Osteocyte (in vitro differentiated cells): Measurements from ENCODE around the gene TRIM25. TPM values are rescaled to one million over a fixed set of nuclear protein-coding genes. Genes with fewer than 3 reads are reported as not detected.
A peak's percentile ranks its signal among the peaks of the same experiment; 100 is the strongest.

Experiments used
- DNase-seq: peaks from one replicate; pipeline ENCODE4 v3.0.0; 2021; ENCODE audit warnings: mixed read lengths; ENCODE audit not compliant: unreplicated experiment; ENCODE audit errors: extremely low spot score
- H3K27ac Mint-ChIP-seq: one replicate; pipeline ENCODE4 v1.8.0; 2021; ENCODE audit warnings: mild to moderate bottlenecking, mixed read lengths; ENCODE audit not compliant: unreplicated experiment
- H3K27me3 Mint-ChIP-seq: one replicate; pipeline ENCODE4 v1.8.0; 2021; ENCODE audit warnings: mixed read lengths; ENCODE audit not compliant: unreplicated experiment
- H3K36me3 Mint-ChIP-seq: one replicate; pipeline ENCODE4 v1.8.0; 2021; ENCODE audit warnings: mixed read lengths; ENCODE audit not compliant: unreplicated experiment
- H3K4me1 Mint-ChIP-seq: one replicate; pipeline ENCODE4 v1.8.0; 2021; ENCODE audit warnings: mixed read lengths; ENCODE audit not compliant: unreplicated experiment
- H3K4me3 Mint-ChIP-seq: one replicate; pipeline ENCODE4 v1.8.0; 2021; ENCODE audit warnings: mild to moderate bottlenecking, moderate library complexity, mixed read lengths; ENCODE audit not compliant: unreplicated experiment
- H3K9me3 Mint-ChIP-seq: one replicate; pipeline ENCODE4 v1.8.0; 2021; ENCODE audit warnings: mixed read lengths; ENCODE audit not compliant: unreplicated experiment
- total RNA-seq: library from RNA; stranded (reverse); gene quantifications from 2 replicates; pipeline ENCODE4 v1.2.1, GENCODE V29; 2021
- TF ChIP-seq, protein P1 (sequence below): fragments of 200-600 bp; sonication (generic); IDR thresholded peaks from 2 replicates; pipeline ENCODE4 v1.5.0; 2021; ENCODE audit warnings: antibody characterized with exemption, mild to moderate bottlenecking, moderate library complexity

Gene TRIM25
- total RNA-seq, 1 donor from 2014 or later = 28.1 TPM

- H3K4me3 Mint-ChIP-seq = no peak overlapping the region
- H3K27ac Mint-ChIP-seq = no peak overlapping the region
- TF ChIP-seq, protein P1, sequence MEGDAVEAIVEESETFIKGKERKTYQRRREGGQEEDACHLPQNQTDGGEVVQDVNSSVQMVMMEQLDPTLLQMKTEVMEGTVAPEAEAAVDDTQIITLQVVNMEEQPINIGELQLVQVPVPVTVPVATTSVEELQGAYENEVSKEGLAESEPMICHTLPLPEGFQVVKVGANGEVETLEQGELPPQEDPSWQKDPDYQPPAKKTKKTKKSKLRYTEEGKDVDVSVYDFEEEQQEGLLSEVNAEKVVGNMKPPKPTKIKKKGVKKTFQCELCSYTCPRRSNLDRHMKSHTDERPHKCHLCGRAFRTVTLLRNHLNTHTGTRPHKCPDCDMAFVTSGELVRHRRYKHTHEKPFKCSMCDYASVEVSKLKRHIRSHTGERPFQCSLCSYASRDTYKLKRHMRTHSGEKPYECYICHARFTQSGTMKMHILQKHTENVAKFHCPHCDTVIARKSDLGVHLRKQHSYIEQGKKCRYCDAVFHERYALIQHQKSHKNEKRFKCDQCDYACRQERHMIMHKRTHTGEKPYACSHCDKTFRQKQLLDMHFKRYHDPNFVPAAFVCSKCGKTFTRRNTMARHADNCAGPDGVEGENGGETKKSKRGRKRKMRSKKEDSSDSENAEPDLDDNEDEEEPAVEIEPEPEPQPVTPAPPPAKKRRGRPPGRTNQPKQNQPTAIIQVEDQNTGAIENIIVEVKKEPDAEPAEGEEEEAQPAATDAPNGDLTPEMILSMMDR = no peak
- DNase-seq = no peak
- no peaks in the 10 kb centered on the region for H3K9me3 Mint-ChIP-seq
- H3K36me3 Mint-ChIP-seq = no peaks in the 10 kb centered on the region
- peaks cover 2% of the 10 kb centered on the region for H3K27me3 Mint-ChIP-seq
- no peaks in the 10 kb centered on the region for H3K4me1 Mint-ChIP-seq
Measured at GRCh38 chr17:56880133-56880532, 33.7 kb downstream of the TRIM25 start.

GRCh38 chr17:56879280-56879679 lies 34.6 kb downstream of the TRIM25 start:
- H3K4me1 Mint-ChIP-seq = no peaks in the 10 kb centered on the region
- peak; percentile 54 for DNase-seq
- peaks cover 2% of the 10 kb centered on the region for H3K27me3 Mint-ChIP-seq
- TF ChIP-seq, protein P1 = no peak
- no peaks in the 10 kb centered on the region for H3K36me3 Mint-ChIP-seq
- no peaks in the 10 kb centered on the region for H3K9me3 Mint-ChIP-seq
- H3K4me3 Mint-ChIP-seq = no peak overlapping the region
- H3K27ac Mint-ChIP-seq = no peak overlapping the region

GRCh38 chr17:56876766-56877179 lies 37.1 kb downstream of the TRIM25 start:
- Mint-ChIP-seq H3K36me3 (no peaks in the 10 kb centered on the region), H3K9me3 (no peaks in the 10 kb centered on the region), H3K27ac (no peak overlapping the region), H3K4me1 (no peaks in the 10 kb centered on the region), H3K4me3 (no peak overlapping the region), H3K27me3 (peaks cover 2% of the 10 kb centered on the region)
- peak; percentile 54 for DNase-seq
- TF ChIP-seq, protein P1 = no peak

DNA sequence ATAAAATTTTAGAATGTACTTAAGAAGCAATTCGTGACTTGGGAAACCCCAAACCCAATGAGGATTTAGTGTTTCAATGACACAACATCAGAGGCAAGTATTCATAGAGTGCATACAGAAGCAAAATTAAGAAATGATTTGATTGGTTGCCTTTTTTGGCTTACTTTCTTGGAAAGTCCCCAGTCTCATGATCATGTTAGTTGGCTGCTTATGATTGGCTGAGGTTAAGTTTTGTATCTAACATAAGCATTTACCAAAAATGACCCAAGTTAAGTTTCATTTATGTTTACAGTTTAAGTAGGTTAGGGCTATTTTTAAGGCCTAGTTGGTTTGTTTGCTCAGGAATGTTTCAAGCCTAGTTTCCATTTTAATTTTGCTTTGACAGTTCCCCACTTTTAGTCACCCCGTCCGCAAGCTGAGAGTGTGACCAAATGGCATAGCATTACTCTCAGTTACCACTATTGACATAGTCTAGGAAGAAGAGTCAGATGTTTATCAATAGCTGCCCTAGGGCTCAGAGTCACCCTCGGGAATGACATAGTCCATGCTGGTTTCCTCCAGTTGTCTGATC lies 43.7 kb downstream of the TRIM25 start:
- no peak for DNase-seq
- Mint-ChIP-seq H3K4me1 (no peaks in the 10 kb centered on the region), H3K36me3 (peaks cover 1% of the 10 kb centered on the region), H3K9me3 (no peaks in the 10 kb centered on the region), H3K27me3 (no peaks in the 10 kb centered on the region), H3K4me3 (no peak overlapping the region), H3K27ac (no peak overlapping the region)
- TF ChIP-seq, protein P1 = no peak

DNA sequence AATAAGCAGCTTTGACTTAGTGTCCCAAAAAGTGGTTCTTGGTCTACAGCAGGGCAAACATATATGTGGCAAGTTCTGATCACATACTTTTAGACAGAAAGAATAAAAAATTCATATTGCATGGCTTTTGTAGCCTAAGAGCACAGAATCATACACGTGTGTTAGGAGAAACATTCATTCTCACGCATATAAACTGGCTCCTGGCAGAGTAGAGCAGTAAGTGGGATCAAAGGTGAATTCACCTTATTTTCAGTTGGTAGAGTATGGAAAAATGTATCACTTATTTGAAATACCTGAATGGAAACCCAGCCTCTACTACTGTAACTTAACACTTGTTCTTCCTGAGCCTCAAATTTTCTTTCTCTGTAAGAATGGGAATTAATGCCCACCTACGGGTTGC lies 45.1 kb downstream of the TRIM25 start:
- H3K4me3 Mint-ChIP-seq = no peak overlapping the region
- H3K27ac Mint-ChIP-seq = no peak overlapping the region
- H3K9me3 Mint-ChIP-seq = no peaks in the 10 kb centered on the region
- no peaks in the 10 kb centered on the region for H3K4me1 Mint-ChIP-seq
- peaks cover 1% of the 10 kb centered on the region for H3K36me3 Mint-ChIP-seq
- H3K27me3 Mint-ChIP-seq = no peaks in the 10 kb centered on the region
- no peak for DNase-seq
- TF ChIP-seq, protein P1 = no peak
